HG03442 (cell line): Measurements from ENCODE around the gene SPIB.
A peak's percentile ranks its signal among the peaks of the same experiment; 100 is the strongest.

Experiments used
- ATAC-seq: cut with Tn5 transposase; IDR thresholded peaks from one replicate; pipeline ENCODE4 v1.9.1; 2021; ENCODE audit warnings: mild to moderate bottlenecking, moderate library complexity; ENCODE audit not compliant: unreplicated experiment

The SPIB gene

DNA sequence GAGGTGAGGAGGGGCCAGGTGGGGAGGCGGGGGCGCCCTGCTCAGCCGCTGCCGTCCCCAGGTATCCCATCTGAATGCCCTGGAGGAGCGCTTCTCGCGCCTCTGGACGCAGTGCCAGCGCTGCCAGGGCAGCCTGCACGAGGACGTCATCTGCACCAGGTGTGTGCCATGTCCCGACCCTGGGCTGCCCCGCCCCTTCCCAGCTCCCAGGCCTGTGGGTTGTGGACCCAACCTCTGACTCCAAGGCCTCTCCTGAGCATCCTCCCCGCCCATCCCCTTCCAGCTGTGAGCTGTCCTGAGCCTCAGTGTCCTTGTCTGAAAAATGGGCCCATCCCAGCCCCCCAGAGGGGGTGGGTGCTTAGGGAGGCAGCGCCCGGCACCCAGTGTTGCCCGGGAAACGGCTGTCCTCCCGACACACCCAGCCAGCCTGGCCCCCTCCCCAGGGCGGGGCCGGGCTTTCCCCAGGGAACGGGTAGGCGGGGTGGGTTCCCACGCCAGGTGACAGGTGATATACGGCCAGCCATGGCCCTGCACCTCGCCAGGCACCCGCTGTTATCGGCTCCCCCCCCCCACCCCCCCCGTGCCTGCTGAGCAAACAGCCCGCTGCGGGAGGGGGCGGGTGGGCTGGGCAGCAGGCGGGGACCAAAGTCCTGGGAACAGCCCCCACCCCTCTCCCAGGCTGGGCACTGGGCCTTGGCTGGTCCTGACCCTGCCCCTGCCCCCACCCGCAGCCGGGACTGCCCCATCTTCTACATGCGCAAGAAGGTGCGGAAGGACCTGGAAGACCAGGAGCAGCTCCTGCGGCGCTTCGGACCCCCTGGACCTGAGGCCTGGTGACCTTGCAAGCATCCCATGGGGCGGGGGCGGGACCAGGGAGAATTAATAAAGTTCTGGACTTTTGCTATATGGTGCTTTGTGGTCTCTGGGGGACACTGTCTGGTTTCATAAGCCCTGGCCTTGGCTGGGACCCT lies 1.3 kb upstream of the SPIB start:
- ATAC-seq, result no peak

GRCh38 chr19:50419022-50419579 lies 363 bp downstream of the SPIB start:
- ATAC-seq, result no peak

DNA sequence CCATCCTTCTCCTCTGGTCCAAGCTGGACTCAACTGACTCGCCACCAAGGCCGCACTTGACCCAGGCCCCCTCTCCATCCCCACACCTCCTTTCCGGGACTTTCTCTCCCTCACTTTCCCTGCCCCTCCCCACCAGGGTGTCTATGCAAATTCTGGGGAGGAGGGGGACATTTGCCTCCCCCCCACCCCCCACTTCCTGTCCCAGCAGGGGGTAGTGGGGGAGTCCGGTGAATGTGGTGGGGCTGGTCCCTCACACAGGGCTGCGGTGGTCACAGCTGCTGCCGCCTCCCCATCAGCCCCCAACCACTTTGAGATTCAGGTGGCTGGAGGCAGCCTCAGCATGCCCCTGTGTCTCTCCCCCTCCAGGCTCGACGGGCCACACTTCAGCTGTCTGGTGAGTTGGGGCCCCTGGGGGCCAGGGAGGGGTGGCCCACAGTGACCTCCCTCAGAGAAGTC lies 870 bp downstream of the SPIB start:
- no peak for ATAC-seq

- ATAC-seq, result no peak
Measured at GRCh38 chr19:50420127-50420526, 1.4 kb downstream of the SPIB start.

DNA sequence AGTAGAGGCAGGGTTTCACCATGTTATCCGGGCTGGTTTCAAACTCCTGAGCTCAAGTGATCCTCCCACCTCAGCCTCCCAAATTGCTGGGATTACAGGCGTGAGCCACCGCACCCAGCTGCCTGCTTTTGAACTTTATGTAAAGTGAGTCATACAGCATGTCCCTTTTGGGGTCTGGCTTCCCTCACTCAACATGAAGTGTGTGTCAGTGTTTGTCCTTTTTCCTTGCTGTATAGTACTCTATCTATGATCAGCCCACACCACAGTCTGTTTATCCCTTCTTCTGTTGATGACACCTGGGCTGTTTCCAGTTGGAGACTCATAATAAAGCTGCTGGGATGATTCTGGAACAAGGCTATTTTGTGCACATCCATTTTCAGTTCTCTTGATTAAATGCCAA lies 2.1 kb downstream of the SPIB start:
- ATAC-seq, result no peak

DNA sequence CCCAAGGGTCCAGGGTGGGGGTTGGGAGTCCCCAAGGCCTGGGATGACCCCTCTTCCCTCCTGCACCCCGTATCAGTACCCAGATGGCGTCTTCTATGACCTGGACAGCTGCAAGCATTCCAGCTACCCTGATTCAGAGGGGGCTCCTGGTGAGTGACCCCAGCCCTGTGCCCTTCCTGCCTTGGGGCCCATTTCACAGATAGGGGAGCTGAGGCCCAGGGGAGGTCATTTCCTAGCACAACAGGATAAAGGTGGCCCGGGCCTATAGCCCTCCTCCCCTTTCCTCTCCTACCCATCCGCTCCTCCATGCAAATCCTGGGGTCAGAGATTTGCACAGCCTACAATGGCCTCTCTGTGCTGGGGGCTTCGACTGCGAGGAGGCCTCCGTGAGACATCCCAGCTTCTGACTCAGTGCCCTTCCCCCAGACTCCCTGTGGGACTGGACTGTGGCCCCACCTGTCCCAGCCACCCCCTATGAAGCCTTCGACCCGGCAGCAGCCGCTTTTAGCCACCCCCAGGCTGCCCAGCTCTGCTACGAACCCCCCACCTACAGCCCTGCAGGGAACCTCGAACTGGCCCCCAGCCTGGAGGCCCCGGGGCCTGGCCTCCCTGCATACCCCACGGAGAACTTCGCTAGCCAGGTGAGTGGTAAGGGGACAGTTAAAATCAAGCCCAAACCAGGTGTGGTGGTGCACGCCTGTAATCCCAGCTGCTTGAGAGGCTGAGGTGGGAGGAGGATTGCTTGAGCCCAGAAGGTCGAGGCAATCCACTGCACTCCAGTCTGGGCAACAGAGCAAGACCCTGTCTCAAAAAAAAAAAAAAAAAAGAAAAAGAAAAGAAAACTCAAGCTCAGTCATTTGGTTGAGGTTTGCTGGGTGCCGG lies 3.9 kb downstream of the SPIB start:
- ATAC-seq, result no peak

DNA sequence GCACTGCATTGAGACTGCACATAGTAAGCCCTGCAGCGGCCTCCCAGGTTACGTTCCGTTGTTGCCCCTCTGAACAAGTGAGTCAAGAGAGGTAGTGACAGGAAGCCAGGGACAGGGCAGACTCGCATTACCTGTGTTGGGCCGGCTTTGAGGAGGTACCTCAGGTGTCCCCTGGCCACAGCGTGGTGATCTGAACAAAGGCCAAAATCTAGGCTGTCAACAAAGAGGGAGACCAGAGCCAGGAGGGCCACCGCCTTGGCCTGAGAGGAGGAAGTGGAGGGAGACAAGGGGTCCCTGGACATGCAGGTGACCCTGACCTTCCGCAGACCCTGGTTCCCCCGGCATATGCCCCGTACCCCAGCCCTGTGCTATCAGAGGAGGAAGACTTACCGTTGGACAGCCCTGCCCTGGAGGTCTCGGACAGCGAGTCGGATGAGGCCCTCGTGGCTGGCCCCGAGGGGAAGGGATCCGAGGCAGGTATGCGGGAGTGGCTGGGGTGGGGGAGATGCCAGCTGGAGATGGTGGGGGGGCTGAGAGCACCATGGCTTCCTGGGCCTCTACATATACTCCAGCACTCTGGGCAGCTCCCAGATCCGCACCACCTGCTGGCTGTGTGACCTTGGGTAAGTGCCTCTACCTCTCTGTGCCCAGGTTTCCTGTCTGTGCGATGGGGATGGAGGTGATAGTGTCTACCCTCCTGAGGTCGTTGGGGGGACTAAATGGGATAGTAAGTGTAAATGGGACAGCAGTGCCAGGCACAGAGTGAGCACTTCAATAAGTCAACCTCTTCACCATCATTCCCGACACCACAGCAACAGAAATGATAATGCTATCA lies 4.8 kb downstream of the SPIB start:
- ATAC-seq, result no peak

DNA sequence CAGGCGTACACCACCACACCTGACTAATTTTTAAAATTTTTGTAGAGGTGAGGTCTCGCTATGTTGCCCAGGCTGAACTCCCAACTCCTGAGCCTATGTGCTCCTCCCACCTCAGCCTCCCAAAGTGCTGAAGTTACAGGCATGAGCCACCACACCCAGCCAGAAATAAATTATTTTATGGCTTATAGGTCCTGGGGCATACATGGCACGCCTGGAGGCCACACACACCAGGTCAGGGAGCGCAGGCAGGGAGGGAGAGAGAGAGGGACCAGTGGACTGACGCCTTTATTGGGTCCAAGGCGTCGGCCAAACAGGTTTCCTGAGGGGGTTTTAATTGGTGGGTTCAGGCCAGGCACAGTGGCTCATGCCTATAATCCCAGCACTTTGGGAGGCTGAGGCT lies 6.8 kb downstream of the SPIB start:
- ATAC-seq, result no peak

DNA sequence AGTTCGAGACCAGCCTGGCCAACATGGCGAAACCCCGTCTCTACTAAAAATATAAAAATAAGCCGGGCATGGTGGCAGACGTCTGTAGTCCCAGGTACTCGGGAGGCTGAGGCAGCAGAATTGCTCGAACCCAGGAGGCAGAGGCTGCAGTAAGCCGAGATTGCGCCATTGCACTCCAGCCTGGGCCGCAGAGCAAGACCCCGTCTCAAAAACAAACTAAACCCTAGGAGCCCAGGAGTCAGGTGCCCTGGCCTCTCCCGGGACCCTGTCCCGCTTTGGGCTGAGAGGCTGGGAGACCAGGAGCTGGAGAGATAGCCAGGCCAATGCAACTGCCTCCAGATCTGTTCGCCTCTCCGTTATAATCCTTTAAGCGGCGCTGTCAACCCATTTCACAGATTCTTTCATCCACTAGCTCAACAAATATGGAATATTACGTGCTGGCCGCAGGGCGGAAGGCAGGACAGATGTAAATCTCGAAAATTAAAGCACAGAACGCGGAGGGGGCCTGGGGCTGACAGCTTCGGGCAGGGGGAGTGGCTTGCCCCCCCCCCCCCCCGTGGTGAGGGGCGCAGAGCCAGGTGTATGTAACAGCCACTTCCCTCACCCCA lies 8.7 kb downstream of the SPIB start:
- no peak for ATAC-seq

DNA sequence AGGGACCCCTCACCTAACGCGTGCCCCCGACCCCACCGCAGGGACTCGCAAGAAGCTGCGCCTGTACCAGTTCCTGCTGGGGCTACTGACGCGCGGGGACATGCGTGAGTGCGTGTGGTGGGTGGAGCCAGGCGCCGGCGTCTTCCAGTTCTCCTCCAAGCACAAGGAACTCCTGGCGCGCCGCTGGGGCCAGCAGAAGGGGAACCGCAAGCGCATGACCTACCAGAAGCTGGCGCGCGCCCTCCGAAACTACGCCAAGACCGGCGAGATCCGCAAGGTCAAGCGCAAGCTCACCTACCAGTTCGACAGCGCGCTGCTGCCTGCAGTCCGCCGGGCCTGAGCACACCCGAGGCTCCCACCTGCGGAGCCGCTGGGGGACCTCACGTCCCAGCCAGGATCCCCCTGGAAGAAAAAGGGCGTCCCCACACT lies 9.3 kb downstream of the SPIB start:
- ATAC-seq, result no peak

GRCh38 chr19:50428772-50429463 lies 10.2 kb downstream of the SPIB start:
- ATAC-seq, result no peak

GRCh38 chr19:50430888-50431342 lies 12.2 kb downstream of the SPIB start:
- ATAC-seq, result no peak

GRCh38 chr19:50431343-50432220 lies 12.8 kb downstream of the SPIB start:
- peak; percentile 79 for ATAC-seq

DNA sequence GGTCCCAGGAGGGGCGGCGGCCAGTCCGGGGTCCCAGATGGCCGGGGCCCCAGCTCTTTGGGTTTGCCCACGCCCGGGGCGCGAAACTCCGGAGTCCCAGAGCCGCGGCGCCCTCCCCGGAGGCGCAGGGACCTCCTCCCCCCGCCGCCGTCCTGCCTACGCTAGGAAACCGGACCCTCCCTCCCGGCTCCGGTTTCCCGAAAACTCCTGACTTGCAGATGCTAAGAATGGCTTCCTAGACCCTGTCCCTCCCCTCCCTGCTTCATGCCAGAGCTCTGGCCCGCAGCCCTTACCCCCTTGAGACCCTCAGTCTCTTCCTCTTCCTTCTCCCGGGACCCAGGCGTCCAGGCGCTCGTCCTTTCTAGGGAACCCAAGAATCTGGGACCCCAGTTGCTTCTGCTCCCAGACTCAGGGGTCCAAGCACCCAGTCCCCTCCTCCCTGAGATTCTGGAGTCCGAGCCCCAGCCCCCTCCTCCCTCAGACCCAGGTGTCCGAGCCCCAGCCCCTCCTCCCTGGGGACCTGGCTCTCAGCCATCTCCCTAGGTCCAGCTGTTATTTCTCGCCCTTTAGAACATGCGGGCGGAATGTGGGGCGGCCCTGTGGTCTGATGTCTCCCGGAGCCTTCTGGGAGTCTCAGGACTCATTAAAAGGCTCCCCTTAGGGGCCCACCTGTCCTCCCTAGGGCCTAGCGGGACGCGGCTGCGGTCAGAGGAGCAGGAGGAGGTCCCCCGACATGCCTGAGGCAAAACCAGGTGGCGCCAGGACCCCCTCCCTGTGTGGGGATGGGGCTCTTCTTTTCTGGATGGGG lies 13.7 kb downstream of the SPIB start, which contains the start of gene MYBPC2:
MYBPC2 (plus strand) TSS at position 672 of the 808 bp plus-strand sequence; CDS start at position 734, 62 bp downstream.
- ATAC-seq, result no peak

GRCh38 chr19:50433201-50434180 lies 14.8 kb downstream of the SPIB start:
- no peak for ATAC-seq

DNA sequence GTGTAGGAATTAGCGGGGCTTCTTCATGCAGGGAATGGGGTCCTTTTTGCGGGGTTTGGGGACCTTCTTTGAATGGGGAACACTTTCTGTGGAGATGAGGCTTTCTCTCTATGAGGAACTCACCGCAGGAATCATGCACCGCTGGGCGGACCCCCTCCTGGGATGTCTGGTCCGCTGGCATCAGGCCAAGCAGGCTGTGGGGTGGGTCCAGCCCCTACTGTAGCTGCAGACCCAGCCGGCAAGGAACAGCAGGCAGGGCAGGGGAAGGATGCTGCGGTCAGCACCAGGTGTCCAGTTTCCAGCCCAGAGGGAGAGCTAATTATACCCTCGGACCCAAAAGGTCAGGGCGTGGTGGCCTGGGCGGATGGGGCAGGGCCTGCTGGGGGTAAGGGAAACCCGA lies 15.8 kb downstream of the SPIB start:
- no peak for ATAC-seq
